H1 (cell line): ENCODE measurements around the gene WDR5. TPM values are rescaled to one million over a fixed set of nuclear protein-coding genes. Genes with fewer than 3 reads are reported as not detected.

Source experiments
- CTCF ChIA-PET: fragments of 300-600 bp; sonication (Branson Sonifier 250); formaldehyde crosslinking; loops from one replicate; lab custom pipeline; 2021; ENCODE audit not compliant: partially characterized antibody; lab: Charles Lee
- POLR2A ChIA-PET: fragments of 300-600 bp; sonication (Branson Sonifier 250); formaldehyde crosslinking; loops from one replicate; lab custom pipeline; 2021; ENCODE audit warnings: inconsistent platforms; ENCODE audit not compliant: partially characterized antibody; lab: Charles Lee
- DNase-seq, 2 experiments: peaks; one replicate each; pipeline versions ENCODE4 v3.0.0 to v3.0.0-alpha.2; 2010 to 2022; ENCODE audit warnings: low spot score in 2 of 2, low read depth in 1 of 2, mixed read lengths in 1 of 2
- FAIRE-seq: peaks from 2 replicates; lab custom pipeline; 2011; peaks lifted over from hg19 to GRCh38; lab: Jason Lieb, UNC
- H2AFZ ChIP-seq: 2 replicates; pipeline ENCODE4 v1.8.1; 2012; ENCODE audit warnings: low read length, inconsistent platforms
- H2AK5ac ChIP-seq: 2 replicates; pipeline ENCODE4 v1.6.1; 2013; ENCODE audit warnings: low read depth, low read length
- H2BK120ac ChIP-seq: replicated peaks from 2 replicates; pipeline ENCODE3; 2013; ENCODE audit warnings: low read depth, low read length, inconsistent platforms
- H2BK12ac ChIP-seq: 2 replicates; pipeline ENCODE4 v1.6.1; 2013; ENCODE audit warnings: low read depth, low read length
- H2BK15ac ChIP-seq: 2 replicates; pipeline ENCODE4 v1.6.1; 2013; ENCODE audit warnings: low read length
- H2BK20ac ChIP-seq: 2 replicates; pipeline ENCODE4 v1.6.1; 2013; ENCODE audit warnings: low read length
- H2BK5ac ChIP-seq: 2 replicates; pipeline ENCODE4 v1.6.1; 2013; ENCODE audit warnings: low read depth, low read length
- H3K14ac ChIP-seq: 2 replicates; pipeline ENCODE4 v1.6.1; 2013; ENCODE audit warnings: inconsistent platforms; ENCODE audit not compliant: insufficient read length
- H3K18ac ChIP-seq: 2 replicates; pipeline ENCODE4 v1.6.1; 2013; ENCODE audit warnings: low read length; ENCODE audit errors: extremely low read depth
- H3K23ac ChIP-seq: 2 replicates; pipeline ENCODE4 v1.6.1; 2013; ENCODE audit warnings: inconsistent platforms; ENCODE audit not compliant: insufficient read length
- H3K23me2 ChIP-seq: 2 replicates; pipeline ENCODE4 v1.6.1; 2013; ENCODE audit warnings: low read depth, low read length
- H3K27ac ChIP-seq: 2 replicates; pipeline ENCODE4 v1.6.1; 2011; ENCODE audit warnings: low read depth, low read length, inconsistent platforms
- H3K27me3 ChIP-seq, 4 experiments: replicated peaks in 1 of 4; 1 replicate in 1 of 4; 2 replicates in 3 of 4; pipeline versions ENCODE4 v1.6.1 to v1.8.1; 2011 to 2013; ENCODE audit warnings: low read length in 3 of 4, mild to moderate bottlenecking in 3 of 4, inconsistent platforms in 2 of 4, mixed read lengths in 2 of 4, moderate library complexity in 1 of 4; ENCODE audit not compliant: control insufficient read depth in 3 of 4, insufficient read depth in 3 of 4; ENCODE audit errors: extremely low read depth in 1 of 4
- H3K36me3 ChIP-seq, 4 experiments: 2 replicates each; pipeline versions ENCODE4 v1.6.1 to v1.8.1; 2011 to 2013; ENCODE audit warnings: mild to moderate bottlenecking in 4 of 4, low read length in 3 of 4, moderate library complexity in 2 of 4, control low read depth in 1 of 4, inconsistent platforms in 1 of 4; ENCODE audit not compliant: insufficient read depth in 4 of 4, control insufficient read depth in 2 of 4
- H3K4ac ChIP-seq: replicated peaks from 2 replicates; pipeline ENCODE3; 2013; ENCODE audit warnings: low read length, low read depth, mixed read lengths, inconsistent platforms; ENCODE audit not compliant: insufficient read length
- H3K4me1 ChIP-seq, 4 experiments: replicated peaks in 1 of 4; 1 replicate in 1 of 4; 2 replicates in 3 of 4; pipeline versions ENCODE4 v1.6.1 to v1.8.1; 2011 to 2013; ENCODE audit warnings: low read length in 3 of 4, inconsistent platforms in 2 of 4, mixed read lengths in 1 of 4; ENCODE audit not compliant: insufficient read depth in 4 of 4, control insufficient read depth in 3 of 4
- H3K4me2 ChIP-seq, 2 experiments: 2 replicates each; pipeline versions ENCODE4 v1.6.1 to v1.8.1; 2011 to 2013; ENCODE audit warnings: low read depth in 2 of 2, low read length in 2 of 2, control low read depth in 1 of 2, inconsistent platforms in 1 of 2, mild to moderate bottlenecking in 1 of 2; ENCODE audit not compliant: insufficient read depth in 1 of 2
- H3K4me3 ChIP-seq, 4 experiments: fragments of 200-600, 300-600 bp in 1 of 4; sonication (generic), shearing (Covaris generic), sonication (Bioruptor Twin) in 1 of 4; 2 replicates each; pipeline versions ENCODE4 v1.5.1 to v1.8.1; 2011 to 2016; ENCODE audit warnings: low read length in 4 of 4, low read depth in 3 of 4, control low read depth in 2 of 4, inconsistent platforms in 2 of 4, mild to moderate bottlenecking in 2 of 4, mixed read lengths in 1 of 4, moderate library complexity in 1 of 4; ENCODE audit not compliant: insufficient read depth in 2 of 4; ENCODE audit errors: extremely low read depth in 1 of 4
- H3K56ac ChIP-seq: replicated peaks from 2 replicates; pipeline ENCODE3; 2013; ENCODE audit warnings: low read depth, mild to moderate bottlenecking, mixed read lengths, low read length, inconsistent platforms; ENCODE audit not compliant: insufficient read length
- H3K79me1 ChIP-seq: 2 replicates; pipeline ENCODE4 v1.6.1; 2013; ENCODE audit warnings: low read depth, low read length, control low read depth
- H3K79me2 ChIP-seq, 2 experiments: 2 replicates each; pipeline versions ENCODE4 v1.6.1 to v1.8.1; 2012 to 2013; ENCODE audit warnings: low read length in 2 of 2, mild to moderate bottlenecking in 2 of 2, inconsistent platforms in 1 of 2; ENCODE audit not compliant: insufficient read depth in 2 of 2, control insufficient read depth in 1 of 2
- H3K9ac ChIP-seq, 4 experiments: replicated peaks in 1 of 4; 1 replicate in 1 of 4; 2 replicates in 3 of 4; pipeline versions ENCODE4 v1.6.1 to v1.8.1; 2011 to 2013; ENCODE audit warnings: low read depth in 3 of 4, low read length in 3 of 4, control low read depth in 2 of 4, mild to moderate bottlenecking in 2 of 4, moderate library complexity in 2 of 4, inconsistent platforms in 1 of 4; ENCODE audit errors: extremely low read depth in 1 of 4
- H3K9me3 ChIP-seq, 2 experiments: 2 replicates each; pipeline versions ENCODE4 v1.6.1 to v1.8.1; 2012 to 2013; ENCODE audit warnings: mild to moderate bottlenecking in 2 of 2, moderate library complexity in 2 of 2, control low read depth in 1 of 2, inconsistent platforms in 1 of 2, low read depth in 1 of 2, low read length in 1 of 2, mixed read lengths in 1 of 2; ENCODE audit not compliant: insufficient read depth in 2 of 2
- H4K20me1 ChIP-seq, 2 experiments: replicated peaks in 1 of 2; 2 replicates each; pipeline versions ENCODE3 to v1.8.1; 2011 to 2013; ENCODE audit warnings: inconsistent platforms in 2 of 2, low read length in 2 of 2, mild to moderate bottlenecking in 1 of 2; ENCODE audit not compliant: insufficient read depth in 2 of 2, control insufficient read depth in 1 of 2
- H4K5ac ChIP-seq: 2 replicates; pipeline ENCODE4 v1.6.1; 2013; ENCODE audit warnings: low read length, low read depth, mixed read lengths, inconsistent platforms; ENCODE audit not compliant: insufficient read length
- H4K8ac ChIP-seq: 2 replicates; pipeline ENCODE4 v1.8.0; 2013; ENCODE audit warnings: mild to moderate bottlenecking, moderate library complexity, low read length, inconsistent platforms; ENCODE audit not compliant: insufficient read depth; ENCODE audit errors: extremely low read depth
- H4K91ac ChIP-seq: replicated peaks from 2 replicates; pipeline ENCODE3; 2013; ENCODE audit warnings: low read length, mixed read lengths, inconsistent platforms; ENCODE audit not compliant: insufficient read length
- HDAC2 ChIP-seq, 2 experiments: fragments of 300-600 bp in 1 of 2; sonication (generic) in 1 of 2; IDR thresholded peaks; 2 replicates each; pipeline ENCODE4 v1.6.1; 2011 to 2012; ENCODE audit warnings: low read depth in 2 of 2, low read length in 2 of 2, mild to moderate bottlenecking in 2 of 2, moderate library complexity in 2 of 2, borderline replicate concordance in 1 of 2, inconsistent platforms in 1 of 2
- MAFK ChIP-seq: IDR thresholded peaks from 2 replicates; pipeline ENCODE4 v1.6.1; 2012; ENCODE audit warnings: low read depth, mild to moderate bottlenecking, improper control_type of control experiment, low read length
- PHF8 ChIP-seq: fragments of 200-600 bp; sonication (generic); conservative IDR thresholded peaks from 2 replicates; pipeline ENCODE4 v1.7.1; 2012; ENCODE audit warnings: low read depth, mild to moderate bottlenecking, inconsistent platforms, low read length, moderate library complexity
- RXRA ChIP-seq: IDR thresholded peaks from 2 replicates; pipeline ENCODE4 v1.6.1; 2011; ENCODE audit warnings: low read depth, mild to moderate bottlenecking, low read length, moderate library complexity; ENCODE audit not compliant: insufficient read depth
- SP4 ChIP-seq: IDR thresholded peaks from 2 replicates; pipeline ENCODE4 v1.6.1; 2012; ENCODE audit warnings: low read length, inconsistent platforms
- WGBS, 2 experiments: shearing (Covaris generic) in 1 of 2; methylation state at CpG; one replicate each; pipeline versions ENCODE4 v1.1.6 to v1.1.7; 2013 to 2015; ENCODE audit warnings: low lambda C conversion rate in 2 of 2, mixed read lengths in 2 of 2, inconsistent platforms in 1 of 2, low coverage in 1 of 2, missing lambda C conversion rate in 1 of 2; ENCODE audit not compliant: insufficient replicate concordance in 2 of 2, insufficient coverage in 1 of 2, insufficient read length in 1 of 2; ENCODE audit errors: extremely low coverage in 1 of 2, missing lambda C conversion rate in 1 of 2; 5-methylcytosine and 5-hydroxymethylcytosine counted together
- polyA plus RNA-seq, 7 experiments: library from polyadenylated mRNA; depleted of rRNA in 3 of 7; stranded (reverse) in 5 of 7; unstranded in 2 of 7; fragments of >200 nt in 5 of 7; fragments of 200-250 nt in 2 of 7; gene quantifications; 1 replicate in 5 of 7; 2 replicates in 1 of 7; 4 replicates in 1 of 7; pipeline versions ENCODE4 v1.2.1 to v1.2.3, GENCODE V29; 2011 to 2013; ENCODE audit warnings: missing spikeins in 2 of 7, mixed read lengths in 2 of 7
- total RNA-seq: library from RNA; stranded (reverse); fragmentation: NEBNext Ultra II Directional; extraction: Animal tissue kit (Norgen Biotek cat#: 25700); gene quantifications from 2 replicates; pipeline ENCODE4 v1.2.1, GENCODE V29; 2021

WDR5 gene
- total and polyA plus RNA-seq, 2 of the 8 experiments (the other 6 are each of a cell fraction or from before 2014, with no cell fraction given) = 38.4 to 68.1 TPM

DNA sequence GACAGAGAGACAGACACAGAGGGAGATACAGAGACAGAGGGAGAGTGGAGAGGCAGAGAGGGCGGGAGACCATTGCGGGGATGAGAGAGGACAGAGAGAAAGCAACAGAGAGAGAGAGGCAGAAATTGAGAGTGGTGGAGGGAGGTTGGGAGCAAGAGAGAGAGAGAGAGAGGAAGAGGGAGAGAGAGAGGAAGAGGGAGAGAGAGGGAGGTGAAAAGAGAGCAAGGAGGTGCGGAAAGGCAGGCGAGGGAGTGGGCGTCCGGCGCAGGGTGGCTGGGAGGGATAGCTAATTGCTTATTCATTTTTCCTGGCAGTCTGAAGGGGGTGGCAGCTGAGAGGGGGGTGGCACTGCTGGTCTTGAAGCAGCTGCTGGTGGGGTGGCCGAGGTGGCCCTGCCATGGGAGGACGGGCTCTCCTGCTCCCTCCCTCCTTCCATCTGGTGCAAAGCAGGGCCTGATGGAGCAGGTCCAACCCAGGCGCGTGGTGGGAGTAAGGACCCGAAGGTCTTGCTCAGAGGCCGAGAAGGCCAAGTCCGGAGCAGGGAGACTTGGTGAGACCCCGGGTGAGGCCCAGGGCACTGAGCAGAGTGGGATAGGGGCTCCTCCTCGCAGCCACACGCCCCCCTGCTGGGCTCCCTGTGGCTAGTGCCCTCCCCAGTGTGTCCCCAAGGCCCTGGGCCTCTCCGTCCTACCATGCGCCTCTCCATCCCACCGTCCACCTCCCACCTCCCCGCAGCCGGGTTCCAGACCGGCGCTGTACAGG is 53.8 kb downstream of the WDR5 start:
- Histone ChIP-seq H3K79me1 (no peaks in the 10 kb centered on the region), H3K23me2 (peaks cover 3% of the 10 kb centered on the region; the same call in 1 of the 2 replicates), H3K4ac (no peak overlapping the region), H3K79me2 (no peaks in the 10 kb centered on the region), H3K9me3 (no peaks in the 10 kb centered on the region), H4K8ac (peak overlapping the region; percentile 0; the same call in 1 of the 2 replicates), H3K36me3 (no peaks in the 10 kb centered on the region), H2AK5ac (no peak overlapping the region), H3K23ac (no peak overlapping the region), H3K14ac (no peak overlapping the region), H3K9ac (no peak overlapping the region), H3K27me3 (peaks cover 0 to 8% (median 2%) of the 10 kb centered on the region in 4 experiments; a peak in 4 of 7 replicates), H4K5ac (no peak overlapping the region), H4K20me1 (no peaks in the 10 kb centered on the region), H3K4me1 (peaks cover 0 to 17% (median 4%) of the 10 kb centered on the region in 4 experiments; a peak in 4 of 7 replicates), H2BK120ac (no peak overlapping the region), H3K18ac (no peak overlapping the region; the same call in 1 of the 2 replicates), H3K56ac (no peak overlapping the region), H2AFZ (peak overlapping the region; percentile 98), H3K4me2 (peak overlapping the region; percentile 46 to 61), H2BK15ac (peak overlapping the region; percentile 72; the same call in 1 of the 2 replicates), H4K91ac (peak overlapping the region; percentile 60), H3K27ac (no peak overlapping the region), H3K4me3 (peak overlapping the region in 2 of 4 experiments; percentile 17 to 32; a peak in 3 of 8 replicates), H2BK20ac (peak overlapping the region; percentile 32; the same call in 1 of the 2 replicates), H2BK5ac (no peak overlapping the region), H2BK12ac (peak overlapping the region; percentile 80; the same call in 1 of the 2 replicates)
- TF ChIP-seq HDAC2 (IDR thresholded peaks at IDR 0.05; ENCODE audit: borderline replicate concordance in 1 of 2, low read depth in 2 of 2, low read length in 2 of 2) (no peak), MAFK (no peak), SP4 (no peak), RXRA (no peak), PHF8 (0 out of 2 replicates have a peak, but pooled peaks have one; percentile 1)
- no peak for FAIRE-seq
- 84% methylated on average over 18 of the region's 24 CpGs; no CpG with 5 or more reads in 1 of the 2 experiments for WGBS, 2 experiments
- ChIA-PET POLR2A (interaction anchor here (0.7 kb wide), 1 partner anchor 15 kb away, joined by 3 read pairs; no protein-coding TSS in a partner anchor), CTCF (interaction anchor here (0.6 to 2.0 kb wide), 8 partner anchors 9 to 449 kb away, joined by 3 to 5 read pairs (median 3); no protein-coding TSS in a partner anchor)
- no peak for DNase-seq
